MV-4-11 (cell line): ENCODE measurements around the gene JSRP1.
A peak's percentile ranks its signal among the peaks of the same experiment; 100 is the strongest.

Experiments used
- DNase-seq: peaks from one replicate; lab custom pipeline; 2025; lab: John Stamatoyannopoulos, UW

JSRP1 gene

GRCh38 chr19:2232286-2233151 is 23.7 kb downstream of the JSRP1 start:
- DNase-seq = no peak

GRCh38 chr19:2231621-2232221 is 24.5 kb downstream of the JSRP1 start:
- DNase-seq = peak; percentile 50

- DNase-seq = no peak
Measured at GRCh38 chr19:2230807-2231533, 25.2 kb downstream of the JSRP1 start.

- no peak for DNase-seq
Measured at GRCh38 chr19:2230033-2230531, 26.1 kb downstream of the JSRP1 start.

GRCh38 chr19:2229103-2230032 is 26.8 kb downstream of the JSRP1 start:
- no peak for DNase-seq

- DNase-seq = no peak
Measured at GRCh38 chr19:2228157-2229030, 27.8 kb downstream of the JSRP1 start.

- peak; percentile 96 for DNase-seq
Measured at GRCh38 chr19:2227415-2228156, 28.6 kb downstream of the JSRP1 start.

GRCh38 chr19:2226840-2227360 is 29.3 kb downstream of the JSRP1 start:
- DNase-seq = no peak

- no peak for DNase-seq
Measured at GRCh38 chr19:2226051-2226839, 30.0 kb downstream of the JSRP1 start.

- no peak for DNase-seq
Measured at GRCh38 chr19:2225415-2226050, 30.7 kb downstream of the JSRP1 start.

- DNase-seq = no peak
Measured at GRCh38 chr19:2224754-2225349, 31.4 kb downstream of the JSRP1 start.

GRCh38 chr19:2223959-2224358 is 32.3 kb downstream of the JSRP1 start:
- no peak for DNase-seq

GRCh38 chr19:2223391-2223790 is 32.8 kb downstream of the JSRP1 start:
- no peak for DNase-seq

GRCh38 chr19:2221918-2222317 is 34.3 kb downstream of the JSRP1 start:
- no peak for DNase-seq

GRCh38 chr19:2221250-2221831 is 34.9 kb downstream of the JSRP1 start:
- no peak for DNase-seq

GRCh38 chr19:2219726-2220125 is 36.5 kb downstream of the JSRP1 start:
- no peak for DNase-seq

GRCh38 chr19:2217591-2217990 is 38.6 kb downstream of the JSRP1 start:
- DNase-seq = no peak
